ENCODE results near the gene BRI3.
"Not testable (repeated sequence)": the region's sequence is repeated elsewhere in the genome, so short reads cannot be mapped to it uniquely, and the experiment has no call there.

BRI3 gene

GRCh38 chr7:98303906-98304305, 22.4 kb downstream of the BRI3 start:
- DNase-seq (ENCODE audit: insufficient read length, low spot score) (no peak), FAIRE-seq (no peak)

DNA sequence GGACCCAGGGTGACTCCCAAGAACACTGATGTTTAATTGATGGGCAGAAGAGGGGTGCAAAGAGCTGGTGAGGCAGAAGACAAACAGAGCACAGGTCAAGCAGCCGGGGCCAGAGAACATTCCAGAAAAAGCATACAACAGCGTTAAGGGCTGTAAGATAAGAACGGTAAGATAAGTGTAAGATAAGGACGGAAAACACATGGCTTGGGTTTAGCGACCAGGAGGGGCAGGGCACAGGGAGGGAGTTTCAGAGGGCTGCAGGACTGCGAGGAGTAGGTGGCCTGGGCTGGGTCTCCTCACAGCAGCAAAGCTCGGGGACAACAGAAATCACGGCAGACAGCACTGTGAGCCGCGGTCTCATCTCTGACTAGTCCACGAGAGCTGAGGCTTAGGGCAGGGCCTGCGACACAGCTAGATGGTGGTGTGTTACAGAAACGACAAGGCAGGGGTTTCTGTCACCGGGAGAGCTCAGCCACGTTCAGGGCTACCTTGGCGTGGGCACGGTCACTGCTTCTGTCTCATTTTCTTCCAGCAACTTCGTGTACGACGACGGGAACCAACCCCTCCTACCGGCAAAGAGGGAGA, 24.6 kb downstream of the BRI3 start:
- DNase-seq (ENCODE audit: insufficient read length, low spot score) (no peak), FAIRE-seq (no peak)

DNA sequence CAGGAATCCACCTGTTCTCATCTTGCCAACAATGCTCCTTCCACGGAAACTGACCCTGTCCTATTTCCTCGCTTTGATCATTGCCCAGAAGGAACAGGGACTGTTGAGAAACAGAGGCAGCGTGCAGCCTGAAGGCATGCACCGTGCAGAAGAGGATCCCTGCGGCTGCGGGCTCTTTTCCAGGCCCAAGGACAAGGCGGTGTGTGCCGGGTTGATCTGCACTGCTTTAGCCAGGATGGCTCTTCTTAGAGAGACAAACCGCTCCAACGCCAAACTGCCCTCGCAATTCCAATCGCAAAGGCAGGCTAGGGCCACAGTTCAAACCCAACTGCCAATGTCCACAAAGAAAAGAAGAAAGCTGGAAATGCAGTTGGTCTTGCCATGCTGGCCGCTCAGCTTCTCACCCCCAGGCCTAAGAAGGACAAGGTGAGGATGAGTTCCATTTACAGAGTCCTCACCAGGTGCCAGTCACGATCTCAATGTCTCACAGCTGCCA, 26.5 kb downstream of the BRI3 start:
- no peak for DNase-seq (ENCODE audit: insufficient read length, low spot score)
- no peak for FAIRE-seq

- DNase-seq (ENCODE audit: insufficient read length, low spot score) (no peak), FAIRE-seq (no peak)
Observed at GRCh38 chr7:98309566-98309965, 28.1 kb downstream of the BRI3 start.

DNA sequence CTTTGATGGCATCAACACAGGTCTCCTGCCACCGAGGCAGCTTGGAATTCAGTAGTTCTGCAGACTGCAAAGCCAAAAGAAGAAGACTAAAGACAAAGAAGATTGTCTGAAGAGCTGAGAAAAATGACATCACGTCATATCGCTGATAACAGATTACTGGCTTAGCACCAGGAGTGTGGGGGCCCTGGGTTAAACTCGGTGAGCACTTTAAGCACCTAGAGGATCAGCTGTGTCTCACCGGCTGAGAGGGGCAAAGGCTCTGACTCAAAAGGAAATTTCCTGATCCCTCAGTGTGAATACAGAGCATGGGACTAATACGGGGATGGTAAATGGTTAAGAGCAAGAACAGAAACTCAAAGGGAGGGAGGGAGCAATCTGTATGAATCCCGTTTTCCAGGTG, 30.7 kb downstream of the BRI3 start:
- DNase-seq (ENCODE audit: insufficient read length, low spot score) (no peak), FAIRE-seq (no peak)

- DNase-seq (ENCODE audit: insufficient read length, low spot score) (no peak), FAIRE-seq (no peak)
Observed at GRCh38 chr7:98314469-98314868, 33.0 kb downstream of the BRI3 start.

DNA sequence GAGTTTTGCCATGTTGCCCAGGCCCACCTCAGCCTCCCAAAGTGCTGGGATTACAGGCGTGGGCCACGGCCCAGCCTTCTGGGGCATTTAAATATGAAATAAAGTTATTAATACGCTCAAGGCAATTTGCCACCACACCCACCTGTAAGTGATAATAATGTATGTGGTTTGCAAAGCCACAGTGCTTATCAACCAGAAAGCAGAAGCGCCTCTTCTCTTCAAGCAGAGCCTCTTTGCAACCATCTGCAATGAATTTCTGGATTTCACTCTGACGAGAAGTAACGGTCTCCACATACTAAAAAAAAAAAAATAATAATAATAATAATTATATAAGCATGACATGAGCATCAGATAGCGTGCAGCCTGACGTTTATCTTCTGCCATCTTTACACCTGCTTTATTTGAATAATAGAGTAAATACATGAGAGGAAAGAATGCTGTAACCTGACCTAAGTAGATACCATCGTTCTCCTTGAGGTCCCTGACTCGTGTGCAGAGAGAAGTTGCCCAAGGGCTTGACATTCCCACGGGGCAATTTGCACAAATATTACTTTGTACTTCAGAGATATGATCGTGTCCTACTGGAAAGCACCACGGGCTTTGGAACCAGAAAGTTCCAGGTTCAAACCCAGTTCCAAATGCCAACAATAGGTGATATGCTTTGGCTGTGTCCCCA, 34.0 kb downstream of the BRI3 start:
- DNase-seq (ENCODE audit: insufficient read length, low spot score) = no peak
- FAIRE-seq = no peak

DNA sequence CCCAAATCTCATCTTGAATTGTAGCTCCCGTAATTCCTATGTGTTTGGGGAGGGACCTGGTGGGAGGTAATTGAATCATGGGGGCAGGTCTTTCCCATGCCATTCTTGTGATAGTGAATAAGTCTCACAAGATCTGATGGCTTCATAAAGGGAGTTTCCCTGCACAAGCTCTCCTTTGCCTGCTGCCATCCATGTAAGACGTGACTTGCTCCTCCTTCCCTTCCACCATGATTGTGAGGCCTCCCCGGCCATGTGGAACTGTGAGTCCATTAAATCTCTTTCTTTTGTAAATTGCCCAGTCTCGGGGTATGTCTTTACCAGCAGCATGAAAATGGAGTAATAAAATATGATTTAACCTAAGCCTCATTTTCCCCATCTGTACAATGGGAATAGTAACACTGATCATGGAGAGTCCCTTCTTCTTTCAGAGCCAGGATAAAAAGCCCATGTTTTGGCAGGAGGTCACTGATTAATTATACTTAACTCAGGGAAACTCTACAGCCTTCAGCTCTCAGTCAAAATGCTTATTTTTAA, 34.6 kb downstream of the BRI3 start:
- not testable (repeated sequence) for DNase-seq (ENCODE audit: insufficient read length, low spot score); FAIRE-seq

DNA sequence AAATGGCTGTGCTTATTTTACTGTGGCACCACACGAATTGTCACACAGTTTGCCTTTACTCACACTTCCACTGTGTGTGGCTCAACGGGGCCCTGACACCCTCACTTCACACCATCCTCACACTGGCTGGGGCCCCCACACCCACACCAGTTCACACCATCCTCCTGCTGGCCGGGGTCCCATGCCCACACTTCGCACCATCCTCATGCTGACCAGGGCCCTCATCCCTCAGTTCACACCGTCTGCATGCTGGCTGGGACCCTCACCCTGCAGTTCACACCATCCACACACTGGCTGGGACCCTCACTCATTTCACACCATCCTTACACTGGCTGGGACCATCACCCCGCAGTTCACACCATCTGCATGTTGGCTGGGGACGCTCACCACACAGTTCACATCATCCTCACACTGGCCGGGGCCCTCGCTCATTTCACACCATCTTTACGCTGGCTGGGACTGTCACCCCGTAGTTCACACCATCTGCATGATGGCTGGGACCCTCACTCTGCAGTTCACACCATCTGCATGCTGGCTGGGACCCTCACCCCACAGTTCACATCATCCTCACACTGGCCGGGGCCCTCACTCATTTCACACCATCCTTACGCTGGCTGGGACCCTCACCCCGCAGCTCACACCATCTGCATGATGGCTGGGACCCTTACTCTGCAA, 36.0 kb downstream of the BRI3 start:
- no peak for DNase-seq (ENCODE audit: insufficient read length, low spot score)
- no peak for FAIRE-seq

DNA sequence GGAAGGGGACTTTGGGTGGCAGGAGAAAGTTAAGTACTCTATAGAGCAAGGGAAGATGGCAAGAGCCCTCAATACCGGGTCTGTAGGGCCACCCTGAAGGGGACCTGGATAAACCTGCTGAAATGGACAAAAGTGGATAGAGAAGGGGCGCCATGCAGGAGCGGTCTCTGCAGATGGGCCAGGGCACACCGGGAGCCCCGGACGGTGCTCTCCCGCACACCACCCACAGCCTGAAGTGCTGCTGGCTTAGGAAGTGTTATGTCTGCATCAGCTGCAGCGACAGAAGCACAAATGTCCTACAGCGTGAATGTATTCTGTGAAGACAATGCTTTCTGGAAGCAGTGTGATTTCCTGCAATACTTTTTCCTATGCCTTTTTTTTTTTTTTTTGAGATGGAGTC, 37.7 kb downstream of the BRI3 start:
- DNase-seq (ENCODE audit: insufficient read length, low spot score) (no peak), FAIRE-seq (no peak)

DNA sequence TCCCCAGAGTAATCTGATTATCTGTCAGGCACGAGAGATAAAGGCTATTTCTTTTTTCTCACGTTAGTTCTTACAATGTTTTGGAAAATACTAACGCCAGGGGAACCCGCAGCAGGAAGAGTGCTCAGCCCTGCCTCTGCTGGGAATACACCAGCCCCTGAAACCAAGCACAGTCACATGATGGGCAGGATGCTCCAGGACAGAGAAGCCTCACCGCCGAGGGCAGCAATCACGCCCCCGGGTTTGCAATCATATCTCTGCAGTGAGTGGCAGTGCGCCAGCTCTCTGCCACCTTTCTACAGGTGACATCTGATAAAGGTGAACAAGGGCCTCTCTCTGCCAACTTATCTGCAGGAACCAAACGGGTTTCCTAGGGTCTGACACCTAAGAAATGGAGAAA, 39.8 kb downstream of the BRI3 start:
- FAIRE-seq (no peak), DNase-seq (ENCODE audit: insufficient read length, low spot score) (no peak)

DNA sequence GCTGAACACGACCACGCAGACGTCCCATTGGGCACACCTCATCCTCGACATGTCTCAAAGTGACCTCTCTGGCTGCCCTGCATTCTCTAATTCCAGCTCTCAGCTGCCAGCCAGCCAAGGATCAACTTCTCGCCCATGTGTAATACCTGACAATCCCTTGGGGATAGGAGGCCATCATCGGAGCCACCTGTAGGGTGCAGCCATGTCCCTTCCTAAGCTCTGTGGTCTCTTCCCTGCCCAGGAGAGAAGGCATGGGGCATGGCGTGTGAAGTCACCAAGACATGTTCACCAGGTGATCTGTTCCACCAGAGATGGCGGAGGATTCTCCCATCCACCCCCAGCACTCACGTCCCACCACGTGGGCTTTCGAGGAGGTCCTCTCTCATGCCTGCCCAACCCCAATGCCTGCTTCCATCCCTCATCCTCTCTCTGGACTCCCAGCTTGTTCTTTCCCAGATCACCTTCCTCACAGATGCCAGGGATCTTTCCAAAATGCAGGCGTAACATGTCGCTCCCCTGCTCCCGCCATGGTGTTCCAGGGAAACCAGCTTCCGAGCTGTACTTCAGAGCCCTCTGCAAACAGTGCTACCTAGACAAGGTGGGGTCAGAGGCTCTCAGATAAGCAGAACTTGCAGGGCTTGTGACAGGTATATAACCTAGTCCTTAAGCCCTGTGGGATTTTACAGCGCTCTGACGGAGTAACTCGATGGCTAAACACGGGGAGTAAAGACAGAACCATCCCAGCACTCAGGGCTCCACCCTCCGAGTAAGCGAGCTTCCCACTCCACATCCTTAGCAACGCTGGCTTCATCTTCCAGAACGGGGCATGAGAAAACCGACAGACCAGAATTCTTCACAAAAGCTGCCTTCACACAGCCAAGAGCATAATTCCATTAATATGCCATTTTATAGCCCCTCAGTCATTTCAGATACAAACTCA, 41.1 kb downstream of the BRI3 start:
- FAIRE-seq = no peak

GRCh38 chr7:98323597-98324322, 42.3 kb downstream of the BRI3 start:
- DNase-seq (ENCODE audit: insufficient read length, low spot score) = no peak
- no peak for FAIRE-seq

More for the DNA sequence above, 41.1 kb downstream of the BRI3 start:
- DNase-seq (ENCODE audit: insufficient read length, low spot score) = no peak

DNA sequence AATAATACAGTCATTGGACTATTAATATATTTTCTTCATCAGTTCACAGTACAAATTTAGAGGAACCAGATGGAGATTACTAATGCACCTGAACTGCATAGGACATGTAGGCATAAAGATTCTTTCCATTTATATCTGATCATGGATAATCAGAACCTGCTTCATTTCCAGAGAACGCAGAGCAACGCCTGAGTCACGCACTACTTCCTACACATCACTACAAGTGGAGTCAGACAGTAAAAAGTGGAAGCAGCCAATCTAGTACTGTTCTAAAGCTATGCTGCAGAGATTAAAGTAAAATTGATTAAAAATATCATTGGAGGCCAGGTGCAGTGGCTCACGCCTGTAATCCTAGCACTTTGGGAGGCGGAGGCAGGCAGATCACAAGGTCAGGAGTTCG, 43.3 kb downstream of the BRI3 start:
- no peak for FAIRE-seq
- DNase-seq (ENCODE audit: insufficient read length, low spot score) = no peak

DNA sequence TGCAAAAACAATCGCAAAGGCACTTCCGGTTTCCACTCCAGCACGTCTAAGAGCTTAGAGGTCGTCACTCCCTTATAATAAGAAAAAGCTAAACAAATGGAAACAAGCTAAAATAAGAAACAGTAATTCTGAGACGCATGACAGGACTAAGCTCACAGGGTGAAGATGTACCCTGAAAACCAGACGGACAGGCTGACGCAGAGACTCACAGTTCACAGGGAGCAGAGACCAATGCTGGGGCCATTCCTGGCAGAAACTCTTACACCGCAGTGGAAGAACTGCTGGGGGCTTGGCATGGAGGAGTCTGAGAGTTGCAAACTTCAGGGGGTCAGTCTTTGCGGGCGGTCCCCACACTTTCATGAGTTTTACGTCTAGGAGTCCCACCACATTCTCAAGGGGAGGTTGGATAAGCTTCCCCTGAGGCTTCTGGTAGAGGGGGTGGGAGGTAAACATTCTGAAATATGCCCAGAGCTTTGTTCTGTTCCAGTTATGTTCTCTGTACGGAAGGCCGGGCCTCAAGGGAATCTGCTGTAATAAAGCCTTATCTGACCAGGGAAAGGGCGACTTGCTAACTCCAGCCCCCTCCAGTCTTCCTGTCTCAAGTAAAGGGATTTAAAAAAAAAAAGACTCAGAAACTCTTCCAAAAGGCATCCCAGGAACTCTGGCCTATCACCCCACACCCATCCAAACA, 47.8 kb downstream of the BRI3 start:
- no peak for FAIRE-seq
- no peak for DNase-seq (ENCODE audit: insufficient read length, low spot score)

DNA sequence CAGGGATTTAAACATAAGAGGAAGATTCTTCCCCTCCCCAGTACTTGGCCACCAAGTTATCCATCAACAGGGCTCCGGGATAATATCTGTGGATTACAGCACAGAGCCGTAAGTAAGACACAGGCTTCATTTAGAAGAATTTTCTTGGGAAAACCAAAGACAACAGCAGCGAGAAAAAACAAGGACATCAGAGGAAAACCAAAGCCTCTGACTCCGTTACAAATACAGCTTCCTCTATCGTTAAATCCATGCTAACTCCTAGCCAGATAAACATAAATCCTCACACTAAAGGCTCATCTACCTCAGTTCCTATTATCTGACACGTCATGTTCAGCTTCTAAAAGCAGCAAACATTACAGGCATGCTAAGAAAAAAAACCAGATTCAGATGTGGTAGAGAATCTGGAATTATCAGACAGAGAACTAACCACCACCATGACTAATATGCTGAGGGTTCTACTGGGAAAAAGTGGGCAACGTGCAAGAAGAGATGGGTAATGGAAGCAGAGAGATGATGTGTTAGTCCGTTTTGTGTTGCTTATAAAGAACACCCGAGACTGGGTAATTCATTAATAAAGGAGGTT, 48.4 kb downstream of the BRI3 start:
- DNase-seq (ENCODE audit: insufficient read length, low spot score) (no peak), FAIRE-seq (no peak)

GRCh38 chr7:98330926-98331529, 49.5 kb downstream of the BRI3 start:
- FAIRE-seq = no peak
- DNase-seq (ENCODE audit: insufficient read length, low spot score) = no peak

DNA sequence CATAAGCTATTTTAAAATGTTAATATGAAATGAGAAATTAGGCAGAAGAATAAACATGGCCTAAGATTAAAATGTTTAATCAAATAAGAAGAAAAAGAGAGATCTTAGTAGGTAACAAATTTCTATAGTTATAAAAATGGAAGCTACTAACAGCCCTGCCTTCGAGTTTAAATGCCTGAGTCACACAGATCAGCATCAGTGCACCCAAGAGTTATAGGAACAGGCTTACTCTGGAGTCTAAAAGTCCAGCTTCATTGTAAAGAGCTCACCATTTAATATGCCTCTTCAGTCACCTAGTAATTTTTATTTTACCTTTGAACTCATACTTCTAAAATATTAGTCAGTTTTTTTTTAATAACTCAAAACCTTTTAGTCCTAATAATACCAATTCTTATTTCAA, 52.6 kb downstream of the BRI3 start:
- DNase-seq (ENCODE audit: insufficient read length, low spot score) (no peak), FAIRE-seq (no peak)

Measured in GM19239 (cell line).